NCI-H1417 (cell line): ENCODE data around the gene PEX7.
"Not testable (repeated sequence)": the region's sequence is repeated elsewhere in the genome, so short reads cannot be mapped to it uniquely, and the experiment has no call there.

ENCODE experiments used
- DNase-seq, 3 experiments: peaks; one replicate each; lab custom pipeline; 2025; lab: John Stamatoyannopoulos, UW

PEX7 gene, protein sequence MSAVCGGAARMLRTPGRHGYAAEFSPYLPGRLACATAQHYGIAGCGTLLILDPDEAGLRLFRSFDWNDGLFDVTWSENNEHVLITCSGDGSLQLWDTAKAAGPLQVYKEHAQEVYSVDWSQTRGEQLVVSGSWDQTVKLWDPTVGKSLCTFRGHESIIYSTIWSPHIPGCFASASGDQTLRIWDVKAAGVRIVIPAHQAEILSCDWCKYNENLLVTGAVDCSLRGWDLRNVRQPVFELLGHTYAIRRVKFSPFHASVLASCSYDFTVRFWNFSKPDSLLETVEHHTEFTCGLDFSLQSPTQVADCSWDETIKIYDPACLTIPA

DNA sequence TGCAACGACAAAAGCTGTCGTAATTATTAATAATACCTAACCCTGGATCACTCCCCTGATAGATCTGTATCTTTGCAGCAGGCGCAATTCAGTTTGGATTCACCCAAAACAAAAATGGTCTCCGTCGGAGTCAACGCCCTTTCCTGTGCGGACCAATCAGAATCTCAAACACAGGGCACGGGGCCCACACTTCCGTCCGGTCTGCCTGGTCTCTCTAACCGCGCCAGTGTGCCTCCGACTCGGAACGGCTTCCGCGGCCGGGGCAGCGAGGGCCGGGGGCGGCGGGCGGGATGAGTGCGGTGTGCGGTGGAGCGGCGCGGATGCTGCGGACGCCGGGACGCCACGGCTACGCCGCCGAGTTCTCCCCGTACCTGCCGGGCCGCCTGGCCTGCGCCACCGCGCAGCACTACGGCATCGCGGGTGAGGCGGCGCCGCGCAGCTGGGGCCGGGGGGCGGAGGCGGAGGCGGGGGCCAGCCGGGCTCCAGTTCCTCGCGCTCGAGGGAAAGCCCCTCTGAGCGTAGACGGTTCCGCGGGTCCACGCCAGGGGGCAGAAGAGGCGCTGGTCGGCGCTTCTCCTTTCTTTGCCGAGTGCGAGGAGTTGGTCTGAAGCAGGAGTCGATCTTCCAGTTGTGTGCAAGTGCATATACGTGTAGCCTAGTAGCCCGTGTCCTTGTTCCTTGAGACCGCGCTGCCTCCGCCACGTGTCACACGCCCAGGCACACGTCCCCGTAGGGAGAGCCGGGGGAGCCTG lies at the start of gene PEX7:
Gene PEX7 (plus strand): TSS at position 217 of the 752 bp plus-strand sequence. CDS start 74 bp downstream, at position 291.
- DNase-seq = peak; percentile 85 to 99 (median 98)

DNA sequence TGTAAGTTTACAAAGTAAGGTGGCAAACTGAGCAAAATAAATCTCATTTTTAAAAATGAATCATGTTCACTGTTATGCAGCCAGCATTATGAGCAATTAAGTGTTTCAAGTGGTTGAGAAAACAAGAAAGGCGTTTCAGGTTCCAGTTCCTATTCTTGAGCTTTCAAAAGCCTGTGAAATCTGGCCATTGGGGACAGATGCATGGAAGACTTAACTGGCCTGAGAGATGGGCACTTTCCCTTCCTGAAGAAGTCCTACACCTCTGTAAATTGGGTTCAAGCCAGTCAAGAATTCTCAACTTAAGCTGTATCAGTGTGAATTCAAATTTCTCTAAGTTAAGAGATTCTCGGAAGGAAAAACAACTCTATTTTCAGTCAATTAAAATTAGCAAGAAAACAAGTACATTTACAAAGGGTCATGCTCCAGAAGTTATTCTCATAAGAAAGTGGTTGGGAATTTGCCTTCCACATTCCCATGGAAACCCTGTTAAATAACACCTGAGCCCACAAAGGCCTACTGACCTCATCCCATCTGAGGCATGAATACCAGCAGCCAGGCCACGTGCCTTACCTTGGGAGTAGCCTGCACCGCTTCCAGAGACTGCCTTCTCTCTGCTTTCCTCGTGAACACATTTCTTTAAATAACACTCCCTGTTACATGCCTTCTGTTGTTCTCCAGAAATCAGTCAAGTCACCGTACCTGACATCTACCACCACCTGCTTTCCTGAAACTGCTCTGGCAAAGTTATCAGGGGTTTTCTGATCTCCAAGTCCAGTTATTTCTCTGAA lies 49.5 kb upstream of the PEX7 start:
- peak; percentile 26 to 74 (median 32) for DNase-seq

DNA sequence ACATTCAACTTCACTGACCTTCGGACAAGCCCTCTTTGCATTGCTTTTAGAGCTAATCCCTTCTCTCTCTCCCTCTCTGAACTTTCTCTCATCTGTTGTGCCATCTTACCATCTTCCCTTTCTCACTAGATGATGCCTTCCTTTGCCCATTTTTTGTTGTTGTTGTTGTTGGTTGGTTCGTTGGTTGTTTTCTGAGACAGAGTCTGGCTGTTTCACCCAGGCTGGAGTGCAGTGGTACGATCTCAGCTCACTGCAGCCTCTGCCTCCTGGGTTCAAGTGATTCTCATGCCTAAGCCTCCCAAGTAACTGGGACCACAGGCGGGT lies 49.0 kb upstream of the PEX7 start:
- no peak for DNase-seq

DNA sequence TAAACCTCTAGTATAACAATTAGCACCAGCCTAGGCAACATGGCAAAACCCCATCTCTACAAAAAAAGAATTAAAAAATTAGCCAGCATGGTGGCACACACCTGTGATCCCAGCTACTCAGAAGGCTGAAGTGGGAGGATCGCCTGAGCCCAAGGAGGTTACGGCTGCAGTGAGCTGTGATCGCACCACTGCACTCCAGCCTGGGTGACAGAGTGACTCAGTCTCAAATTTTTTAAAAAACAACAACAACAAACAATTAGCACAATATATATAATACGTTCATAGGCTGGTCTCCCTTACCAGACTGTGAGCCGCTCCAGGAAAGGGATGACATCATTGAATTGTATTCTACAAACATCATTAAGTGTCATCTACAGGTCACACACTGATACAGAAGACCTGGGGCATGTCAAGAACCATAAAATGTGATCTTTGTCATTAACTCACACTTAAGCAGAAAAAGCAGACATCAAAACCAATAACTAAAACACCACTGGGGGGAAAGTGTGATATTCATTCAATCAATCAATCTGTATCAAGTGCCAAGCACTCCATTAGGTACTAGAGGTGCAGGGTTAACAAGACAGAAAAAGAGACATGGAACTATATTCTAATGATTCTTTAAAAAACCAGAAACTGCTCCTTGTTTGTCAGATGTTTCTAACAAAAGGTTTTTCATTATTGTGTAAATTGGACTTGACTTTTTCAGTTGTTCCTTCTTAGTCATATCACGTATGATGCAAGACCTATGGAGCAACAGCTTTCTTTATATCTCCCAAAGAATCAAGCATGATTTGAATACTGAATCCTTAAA lies 48.0 kb upstream of the PEX7 start:
- peak in 1 of 3 experiments; percentile 35 for DNase-seq

DNA sequence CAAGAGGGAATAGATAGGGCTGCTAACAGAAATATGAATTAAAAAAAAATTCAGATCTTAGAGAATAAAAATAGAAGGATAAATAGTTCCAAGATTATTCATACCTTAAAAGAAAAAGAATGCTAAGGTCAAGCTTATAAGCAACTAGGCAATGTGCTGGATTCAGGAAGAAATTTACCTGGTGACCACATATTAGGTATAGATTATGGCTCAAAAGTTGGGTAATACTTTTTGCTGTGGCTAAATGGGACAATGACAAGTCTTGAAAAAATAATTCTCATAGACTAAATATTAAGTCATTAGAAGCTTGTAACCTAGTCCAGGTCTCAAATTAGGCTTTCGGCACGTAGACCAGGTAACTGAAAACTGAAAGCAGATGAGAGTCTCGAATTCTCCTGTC lies 47.3 kb upstream of the PEX7 start:
- DNase-seq = no peak

DNA sequence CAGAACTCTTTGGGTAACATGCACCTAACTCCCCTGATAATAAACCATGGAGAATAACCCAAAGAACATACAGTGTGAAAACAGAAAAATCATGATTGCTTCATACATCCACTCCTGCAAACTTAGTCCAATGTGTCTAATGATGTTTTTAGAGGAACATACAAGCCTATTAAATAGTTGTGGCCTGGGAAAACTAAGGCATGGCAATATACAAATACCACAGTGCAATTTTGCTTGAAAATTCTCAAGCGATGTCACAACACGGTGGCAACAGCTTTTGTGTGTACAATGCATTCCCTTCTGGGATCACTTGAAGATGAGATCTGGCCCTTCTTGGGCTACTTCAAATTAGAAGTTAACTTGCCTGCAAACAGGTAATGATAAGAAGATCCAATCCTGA lies 46.8 kb upstream of the PEX7 start:
- DNase-seq = no peak

DNA sequence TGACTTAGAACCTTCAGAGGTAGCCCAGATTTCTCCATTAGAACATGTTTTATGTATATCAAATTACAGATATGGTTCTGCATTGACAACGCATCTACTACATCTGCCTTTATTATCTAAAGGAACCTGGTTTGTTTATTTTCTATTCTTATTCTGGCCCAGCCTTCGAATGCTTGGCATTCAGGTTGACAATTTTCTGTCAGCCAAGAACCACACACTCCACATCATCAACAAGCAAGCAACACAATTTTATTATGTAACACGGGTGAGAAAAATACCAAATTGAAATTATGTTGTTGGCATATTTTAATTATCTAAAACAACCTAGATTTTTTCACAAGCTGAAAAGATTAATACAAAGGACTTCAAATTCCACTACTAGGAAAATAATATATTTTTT lies 44.7 kb upstream of the PEX7 start:
- DNase-seq = no peak

DNA sequence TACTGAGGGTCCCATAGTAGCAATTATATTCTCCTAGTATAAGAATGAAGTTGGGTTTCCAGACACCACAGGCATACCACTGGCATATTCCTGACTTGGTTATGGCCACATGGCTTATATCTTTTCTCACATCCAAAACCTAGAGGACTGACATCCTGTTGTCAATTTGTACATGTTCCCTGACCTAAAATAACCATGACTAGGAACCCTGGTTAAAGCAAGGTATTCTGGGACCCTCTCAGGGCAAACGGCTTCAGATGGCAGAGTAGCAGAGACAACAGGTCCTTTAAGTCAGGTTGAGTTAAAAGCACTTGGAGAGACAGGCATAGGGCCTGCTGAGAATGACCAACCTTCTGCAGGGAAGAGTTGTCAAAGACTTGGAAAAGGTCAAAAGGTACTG lies 42.7 kb upstream of the PEX7 start:
- no peak for DNase-seq

DNA sequence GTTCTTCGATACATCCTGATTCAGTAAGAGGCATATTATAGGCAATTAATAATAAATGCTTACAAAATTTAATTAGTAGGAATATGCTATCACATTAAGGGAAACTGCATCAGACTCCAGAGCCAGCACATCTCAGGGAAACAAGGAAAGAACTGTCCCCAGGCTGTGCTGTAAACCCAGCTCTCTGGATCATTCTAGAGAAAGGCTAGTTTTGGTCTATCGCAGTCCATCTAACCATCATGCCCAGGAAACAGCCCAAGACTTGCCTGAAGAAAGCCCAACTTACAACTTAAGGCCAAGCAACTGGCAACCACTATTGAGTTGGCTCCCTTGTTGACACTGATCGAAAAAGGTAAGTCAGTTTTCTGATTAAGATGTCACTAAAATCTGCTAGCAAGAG lies 41.4 kb upstream of the PEX7 start:
- no peak for DNase-seq

DNA sequence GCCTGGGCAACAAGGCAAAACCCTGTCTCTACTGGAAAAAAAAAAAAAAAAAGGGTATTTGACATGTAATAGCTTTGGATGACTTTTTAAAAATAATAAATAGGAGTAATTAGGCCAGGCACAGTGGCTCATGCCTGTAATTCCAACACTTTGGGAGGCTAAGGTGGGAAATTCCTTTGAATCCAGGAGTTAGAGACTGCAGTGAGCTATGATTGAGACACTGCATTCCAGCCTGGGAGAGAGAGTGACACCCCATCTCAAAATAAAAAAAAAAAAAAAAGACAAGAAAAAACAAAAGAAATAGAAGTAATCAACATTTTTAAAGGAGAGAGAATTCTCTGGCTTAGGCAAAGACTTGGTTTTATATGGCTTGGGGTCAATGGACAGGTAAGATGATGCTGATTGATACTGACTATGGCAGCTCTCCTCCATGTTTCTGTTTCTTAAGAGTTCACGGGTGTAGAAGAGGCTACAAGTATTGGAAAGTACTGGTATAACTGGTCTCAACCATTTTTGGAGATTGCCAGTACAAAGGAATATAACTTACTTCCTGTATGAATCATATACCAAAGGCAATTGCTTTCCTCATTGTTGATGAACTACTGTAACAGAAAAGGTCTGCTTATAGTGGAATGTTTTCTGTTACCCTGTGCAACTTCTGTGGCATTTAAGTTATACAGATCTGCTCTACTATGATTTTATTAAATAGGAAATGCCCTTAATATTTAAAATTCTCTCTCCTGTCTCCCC lies 40.2 kb upstream of the PEX7 start:
- no peak for DNase-seq

DNA sequence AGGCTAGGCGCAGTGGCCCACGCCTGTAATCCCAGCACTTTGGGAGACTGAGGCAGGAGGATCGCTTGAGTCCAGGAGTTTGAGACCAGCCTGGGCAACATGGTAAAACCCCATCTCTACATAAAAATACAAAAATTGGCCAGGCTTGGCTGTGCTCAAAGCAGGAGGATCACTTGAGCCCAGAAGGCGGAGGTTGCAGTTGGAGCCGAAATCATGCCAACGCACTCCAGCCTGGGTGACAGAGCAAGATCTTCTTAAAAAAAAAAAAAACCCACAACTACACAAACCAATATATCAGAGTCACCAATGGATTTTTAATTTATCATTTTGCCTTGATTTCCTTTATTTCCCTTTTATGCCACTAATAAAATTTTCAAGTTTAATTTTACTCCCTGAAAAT lies 39.4 kb upstream of the PEX7 start:
- DNase-seq = no peak

DNA sequence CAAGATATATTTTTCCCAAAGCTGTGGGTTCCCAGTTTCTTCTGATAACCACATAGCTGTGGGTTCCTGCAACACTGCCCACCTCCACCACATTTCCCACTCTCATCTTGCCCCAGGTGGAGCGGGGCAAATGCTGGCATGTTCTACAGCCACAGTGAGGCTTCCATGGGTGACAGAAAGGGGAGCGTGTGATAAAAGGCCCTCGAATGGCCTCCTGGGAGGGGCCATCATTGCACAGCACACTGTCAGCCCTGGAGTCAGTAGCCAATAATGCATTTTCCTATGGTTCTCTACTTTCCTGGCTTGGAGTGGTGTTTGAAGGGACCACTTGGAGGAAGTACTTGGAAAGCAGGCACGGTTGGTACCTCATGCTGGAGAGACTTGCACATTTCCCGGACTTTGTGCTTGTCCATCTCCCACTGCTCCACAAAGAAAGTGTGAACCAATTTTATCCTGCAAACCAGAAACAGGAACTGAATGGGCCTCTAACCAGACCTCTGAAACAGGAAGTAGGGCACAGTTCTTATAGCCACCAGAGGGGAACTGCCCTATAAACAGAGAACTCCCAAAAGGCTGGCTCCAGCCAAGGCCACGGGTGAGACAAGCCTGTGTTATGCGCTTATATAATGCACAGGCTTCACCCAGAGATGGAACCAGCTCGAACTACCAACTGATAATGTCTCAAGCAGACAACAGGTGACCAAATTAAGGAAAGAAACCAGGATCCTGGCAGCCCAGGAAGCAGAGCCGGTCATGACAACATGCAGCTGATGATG lies 38.7 kb upstream of the PEX7 start:
- DNase-seq = no peak

DNA sequence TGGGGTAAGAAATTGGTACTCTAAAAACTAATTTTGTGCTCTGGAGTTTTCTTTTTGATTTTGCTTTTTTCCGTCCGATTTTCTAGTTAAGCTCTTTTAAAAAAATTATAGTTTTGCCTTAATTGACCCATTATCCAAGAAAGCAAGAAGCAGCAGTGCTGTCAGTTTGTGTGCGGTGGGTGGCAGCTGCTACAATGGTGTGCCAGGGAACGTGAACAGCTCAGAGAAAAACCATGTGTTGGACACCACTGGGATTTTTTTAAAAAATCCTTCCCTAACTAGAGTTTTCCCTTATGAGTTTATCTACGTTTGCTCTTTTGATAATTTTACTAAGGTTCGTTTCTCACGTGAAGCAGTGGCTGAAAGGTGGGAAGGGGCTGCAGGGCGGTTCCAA lies 38.1 kb upstream of the PEX7 start:
- DNase-seq = no peak

DNA sequence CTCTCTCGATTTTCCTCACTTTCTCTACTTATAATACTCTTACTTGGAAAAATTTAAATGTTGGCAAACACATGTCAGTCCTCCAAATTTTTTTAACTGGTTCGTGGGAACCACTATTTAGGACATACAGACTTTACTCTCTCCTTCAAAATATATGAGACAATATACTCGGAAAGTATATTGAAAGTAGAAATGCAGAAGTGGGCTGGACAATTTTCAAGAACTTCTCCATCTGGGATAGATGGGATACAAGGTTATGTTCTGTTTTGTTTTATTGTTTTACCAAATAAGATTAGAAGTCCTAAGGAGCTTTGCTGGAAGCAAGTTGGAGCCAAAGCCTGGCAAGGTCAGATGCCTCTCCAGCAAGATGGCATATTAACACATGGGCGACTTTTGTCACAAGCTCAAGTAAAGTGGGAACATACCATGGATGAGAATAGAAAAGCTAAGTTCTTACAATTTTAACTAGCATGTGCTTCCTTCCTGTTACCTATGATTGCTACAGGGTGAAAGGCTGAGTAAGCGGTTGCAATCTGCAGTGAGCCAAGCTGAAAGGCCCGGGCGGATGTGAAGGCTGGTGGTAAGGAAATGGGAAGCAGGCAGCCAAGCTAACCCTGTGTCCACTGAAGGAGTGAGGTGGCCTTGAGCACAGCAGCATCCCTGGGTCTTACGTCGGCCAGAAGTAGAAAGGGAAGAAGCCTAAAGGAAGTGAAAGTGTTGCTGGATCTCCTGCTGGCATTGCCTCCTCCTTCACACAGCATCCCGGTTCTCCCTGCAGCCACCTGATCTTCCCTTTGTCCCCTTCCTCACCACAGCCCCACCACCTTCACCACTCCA lies 37.3 kb upstream of the PEX7 start:
- DNase-seq = no peak

DNA sequence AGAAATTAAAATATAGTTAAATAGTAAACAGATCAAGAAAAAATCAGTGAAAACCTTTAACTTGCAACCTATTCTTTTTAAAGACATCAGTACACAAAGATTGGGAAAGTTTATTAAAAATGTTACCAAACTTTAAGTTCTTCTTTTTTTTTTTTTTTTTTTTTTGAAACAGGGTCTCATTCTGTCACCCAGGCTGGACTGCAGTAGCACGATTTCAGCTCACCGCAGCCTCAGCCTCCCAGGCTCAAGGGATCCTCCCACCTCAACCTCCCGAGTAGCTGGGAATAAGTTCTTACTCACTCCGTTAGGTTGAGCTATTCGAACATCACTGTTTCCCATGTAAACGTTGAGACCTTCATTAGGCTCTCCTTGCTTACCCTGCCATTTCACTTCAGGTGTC lies 35.7 kb upstream of the PEX7 start:
- DNase-seq = no peak

DNA sequence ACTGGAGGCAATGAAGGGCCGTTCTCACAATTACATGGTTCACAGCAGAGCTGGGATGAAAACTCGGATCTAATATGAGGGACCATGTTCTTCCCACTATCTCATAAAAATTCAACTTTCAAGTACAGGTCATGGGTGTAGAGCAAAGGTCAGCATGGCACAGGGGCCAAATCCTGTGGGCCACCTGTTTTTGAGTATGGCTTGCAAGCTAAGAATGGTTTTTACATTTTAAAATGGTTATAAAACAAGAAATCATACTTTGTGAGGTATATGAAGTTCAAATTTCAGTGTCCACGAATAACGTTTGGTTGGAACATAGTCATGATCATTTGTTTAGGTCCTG lies 34.7 kb upstream of the PEX7 start:
- DNase-seq = no peak

DNA sequence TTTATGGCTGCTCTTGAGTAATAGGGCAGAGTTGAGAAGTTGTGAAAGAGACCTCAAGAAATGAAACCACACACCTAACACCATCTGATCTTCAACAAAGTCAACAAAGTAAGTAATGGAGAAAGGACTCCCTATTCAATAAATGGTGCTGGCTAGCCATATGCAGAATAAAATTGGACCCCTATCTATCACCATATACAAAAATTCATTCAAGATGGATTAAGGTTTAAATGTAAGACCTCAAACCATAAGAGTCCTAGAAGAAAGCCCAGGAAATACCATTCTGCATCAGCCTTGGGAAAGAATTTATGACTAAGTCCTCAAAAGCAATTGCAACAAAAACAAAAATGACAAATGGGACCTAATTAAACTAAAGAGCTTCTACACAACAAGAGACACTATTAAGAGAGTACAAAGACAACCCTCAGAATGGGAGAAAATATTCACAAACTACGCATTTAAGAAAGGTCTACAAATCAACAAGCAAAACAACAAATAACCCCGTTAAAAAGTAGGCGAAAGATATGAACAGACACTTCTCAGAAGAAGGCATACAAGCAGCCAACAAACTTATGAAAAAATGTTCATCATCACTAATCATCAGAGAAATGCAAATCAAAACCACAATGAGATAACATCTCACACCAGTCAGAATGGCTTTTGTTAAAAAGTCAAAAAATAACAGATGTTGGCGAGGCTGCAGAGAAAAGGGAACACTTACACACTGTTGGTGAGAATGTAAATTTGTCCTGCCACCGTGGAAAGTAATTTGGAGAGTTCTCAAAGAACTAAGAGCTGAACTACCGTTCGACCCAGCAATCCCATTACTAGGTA lies 34.1 kb upstream of the PEX7 start:
- no peak for DNase-seq

DNA sequence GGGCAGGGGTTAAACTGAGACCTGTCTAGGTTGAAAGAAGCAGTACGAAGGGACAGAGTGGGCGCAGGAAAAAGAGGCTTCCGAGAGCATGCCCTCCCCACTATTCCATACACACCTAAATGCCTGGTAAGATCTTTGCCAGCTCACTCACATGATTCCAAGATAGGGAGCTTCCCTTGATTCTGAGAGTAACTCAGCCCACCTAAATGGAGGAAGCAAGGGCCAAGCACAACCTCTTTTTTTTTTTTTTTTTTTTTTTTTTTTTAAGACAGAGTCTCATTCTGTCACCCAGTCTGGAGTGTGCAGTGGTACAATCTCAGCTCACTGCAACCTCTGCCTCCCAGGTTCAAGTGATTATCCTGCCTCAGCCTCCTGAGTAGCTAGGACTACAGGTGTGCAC lies 33.0 kb upstream of the PEX7 start:
- not testable (repeated sequence) for DNase-seq
